Esophagus muscularis mucosa (tissue), 4 donors: ENCODE measurements around the gene GPRIN3.

Experiments used
- EP300 ChIP-seq: sonication (generic); formaldehyde crosslinking; IDR thresholded peaks from one replicate; pipeline ENCODE4 v1.6.1; 2017; ENCODE audit warnings: antibody characterized with exemption
- POLR2A ChIP-seq: fragments of 450-650 bp; IDR thresholded peaks from one replicate; pipeline ENCODE4 v1.6.1; 2017; ENCODE audit warnings: antibody characterized with exemption, moderate library complexity, mild to moderate bottlenecking, low read depth
- POLR2AphosphoS5 ChIP-seq, 2 donors: sonication (generic); formaldehyde crosslinking; IDR thresholded peaks; one replicate each; pipeline ENCODE4 v1.6.1; 2017; ENCODE audit warnings: antibody characterized with exemption in 2 of 2
- TF ChIP-seq, protein P1 (sequence below), 3 experiments: fragments of 200-600 bp in 2 of 3; fragments of 450-650 bp in 1 of 3; sonication (generic) in 2 of 3; IDR thresholded peaks; one replicate each; pipeline ENCODE4 v1.5.1; 2017 to 2019; ENCODE audit warnings: antibody characterized with exemption in 3 of 3, mild to moderate bottlenecking in 2 of 3, moderate library complexity in 1 of 3

DNA sequence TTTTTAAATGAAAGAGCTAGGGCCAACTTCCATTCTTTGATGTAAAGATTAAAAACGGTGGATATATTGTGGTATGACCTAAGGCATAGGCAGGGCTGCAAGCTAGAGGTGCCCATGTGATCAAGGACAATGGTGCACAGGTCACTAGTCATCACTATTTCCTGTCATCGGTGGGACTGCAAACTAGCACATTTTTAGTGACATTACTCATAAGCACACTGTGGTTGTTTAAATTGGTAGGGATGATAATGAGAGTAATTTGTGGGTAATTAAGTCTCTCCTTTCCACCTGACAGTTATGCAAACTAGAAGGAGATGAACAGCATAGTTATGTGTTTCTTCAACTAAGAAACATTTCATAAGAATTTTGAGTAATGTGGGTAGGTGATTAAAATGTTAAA lies 85.4 kb downstream of the GPRIN3 start:
- TF ChIP-seq, protein P1, sequence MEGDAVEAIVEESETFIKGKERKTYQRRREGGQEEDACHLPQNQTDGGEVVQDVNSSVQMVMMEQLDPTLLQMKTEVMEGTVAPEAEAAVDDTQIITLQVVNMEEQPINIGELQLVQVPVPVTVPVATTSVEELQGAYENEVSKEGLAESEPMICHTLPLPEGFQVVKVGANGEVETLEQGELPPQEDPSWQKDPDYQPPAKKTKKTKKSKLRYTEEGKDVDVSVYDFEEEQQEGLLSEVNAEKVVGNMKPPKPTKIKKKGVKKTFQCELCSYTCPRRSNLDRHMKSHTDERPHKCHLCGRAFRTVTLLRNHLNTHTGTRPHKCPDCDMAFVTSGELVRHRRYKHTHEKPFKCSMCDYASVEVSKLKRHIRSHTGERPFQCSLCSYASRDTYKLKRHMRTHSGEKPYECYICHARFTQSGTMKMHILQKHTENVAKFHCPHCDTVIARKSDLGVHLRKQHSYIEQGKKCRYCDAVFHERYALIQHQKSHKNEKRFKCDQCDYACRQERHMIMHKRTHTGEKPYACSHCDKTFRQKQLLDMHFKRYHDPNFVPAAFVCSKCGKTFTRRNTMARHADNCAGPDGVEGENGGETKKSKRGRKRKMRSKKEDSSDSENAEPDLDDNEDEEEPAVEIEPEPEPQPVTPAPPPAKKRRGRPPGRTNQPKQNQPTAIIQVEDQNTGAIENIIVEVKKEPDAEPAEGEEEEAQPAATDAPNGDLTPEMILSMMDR (IDR thresholded peaks at IDR 0.05): no peak
- TF ChIP-seq EP300: no peak
- TF ChIP-seq POLR2AphosphoS5 (IDR thresholded peaks at IDR 0.05): no peak
- TF ChIP-seq POLR2A: no peak
